ENCODE results near the gene GSDMA.

DNA sequence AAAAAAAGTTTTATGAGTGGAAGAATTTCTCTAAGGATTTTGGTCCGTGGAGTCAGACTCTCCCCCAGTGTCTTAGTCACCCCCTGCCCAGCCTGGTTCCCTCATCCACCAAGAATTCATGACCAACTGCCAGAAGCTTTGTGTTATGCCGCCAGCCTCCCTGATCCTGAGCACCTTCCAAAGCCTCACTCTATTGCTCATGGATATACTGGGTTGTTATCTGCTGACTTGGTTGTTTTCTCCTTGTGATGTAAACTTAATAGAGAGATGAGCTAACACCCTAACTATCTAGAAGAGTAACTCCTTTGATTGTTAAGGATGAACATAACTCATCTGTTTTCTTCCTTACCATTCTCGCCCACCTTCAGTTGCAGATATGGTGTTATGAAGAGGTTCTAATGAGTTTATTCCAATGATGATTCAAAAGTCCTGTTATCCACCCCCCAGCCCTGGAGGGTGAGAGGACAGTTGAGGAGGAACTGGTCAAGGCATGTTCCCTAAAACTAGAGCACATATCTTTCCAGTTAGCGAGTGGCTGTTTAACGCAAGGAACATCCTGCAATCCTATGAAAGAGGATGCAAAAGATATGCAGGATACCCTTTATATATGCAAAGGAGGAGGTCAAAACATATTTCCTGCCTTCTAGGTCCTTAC is 16.3 kb downstream of the GSDMA start:
- TF ChIP-seq, protein P1, sequence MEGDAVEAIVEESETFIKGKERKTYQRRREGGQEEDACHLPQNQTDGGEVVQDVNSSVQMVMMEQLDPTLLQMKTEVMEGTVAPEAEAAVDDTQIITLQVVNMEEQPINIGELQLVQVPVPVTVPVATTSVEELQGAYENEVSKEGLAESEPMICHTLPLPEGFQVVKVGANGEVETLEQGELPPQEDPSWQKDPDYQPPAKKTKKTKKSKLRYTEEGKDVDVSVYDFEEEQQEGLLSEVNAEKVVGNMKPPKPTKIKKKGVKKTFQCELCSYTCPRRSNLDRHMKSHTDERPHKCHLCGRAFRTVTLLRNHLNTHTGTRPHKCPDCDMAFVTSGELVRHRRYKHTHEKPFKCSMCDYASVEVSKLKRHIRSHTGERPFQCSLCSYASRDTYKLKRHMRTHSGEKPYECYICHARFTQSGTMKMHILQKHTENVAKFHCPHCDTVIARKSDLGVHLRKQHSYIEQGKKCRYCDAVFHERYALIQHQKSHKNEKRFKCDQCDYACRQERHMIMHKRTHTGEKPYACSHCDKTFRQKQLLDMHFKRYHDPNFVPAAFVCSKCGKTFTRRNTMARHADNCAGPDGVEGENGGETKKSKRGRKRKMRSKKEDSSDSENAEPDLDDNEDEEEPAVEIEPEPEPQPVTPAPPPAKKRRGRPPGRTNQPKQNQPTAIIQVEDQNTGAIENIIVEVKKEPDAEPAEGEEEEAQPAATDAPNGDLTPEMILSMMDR (IDR thresholded peaks at IDR 0.05): no peak
- no peak for TF ChIP-seq POLR2A (IDR thresholded peaks at IDR 0.05)
